ENCODE measurements around the gene SLC66A3. TPM values are rescaled to one million over a fixed set of nuclear protein-coding genes. Genes with fewer than 3 reads are reported as not detected.

The SLC66A3 gene
- total and polyA plus RNA-seq, 2 donors (not counting 3 experiments of a cell fraction or from before 2014, with no cell fraction given): 14.3 to 31.4 TPM

DNA sequence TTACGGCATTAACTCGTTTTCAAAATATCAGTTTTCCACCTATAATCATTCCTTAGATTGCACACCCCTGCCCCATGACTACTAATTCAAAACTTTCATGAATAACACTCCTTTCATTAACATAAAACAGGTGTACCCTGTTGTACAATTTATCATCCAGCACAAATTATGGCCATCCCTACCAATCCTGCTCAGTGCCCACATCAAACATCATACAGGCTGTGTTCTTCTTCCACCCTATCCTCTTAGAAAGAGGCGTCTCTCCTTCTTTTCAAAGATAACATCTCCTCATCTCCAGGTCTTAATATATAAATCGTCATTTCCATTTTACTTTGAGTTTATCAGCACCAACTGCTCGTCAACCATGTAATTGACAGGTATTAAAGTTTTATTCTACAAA lies 67.6 kb downstream of the SLC66A3 start:
- dilution Hi-C loops (cut with MboI; ENCODE audit: extremely low pct_ligation_motif_present, low sequenced_read_pairs): no loop called here
- no peaks in the 10 kb centered on the region for H3K27me3 ChIP-seq (ENCODE audit: control insufficient read depth in 2 of 2, insufficient read depth in 2 of 2, low read length in 2 of 2)
- no peak overlapping the region for H3K27ac ChIP-seq (ENCODE audit: insufficient read depth, low read depth, low read length)
- peaks cover 2 to 3% of the 10 kb centered on the region in 2 experiments for H3K36me3 ChIP-seq (ENCODE audit: control insufficient read depth in 2 of 2, extremely low read depth in 1 of 2, insufficient read depth in 2 of 2, low read length in 2 of 2)
- H2AFZ ChIP-seq (ENCODE audit: low read depth, low read length): no peak overlapping the region
- POLR2A ChIA-PET: no interaction called here
- DNase-seq (ENCODE audit: low read depth, low spot score) (no peak), FAIRE-seq (no peak)
- intact Hi-C loops (cut with micrococcal nuclease): no loop called here
- no peaks in the 10 kb centered on the region for H3K9me3 ChIP-seq (replicated peaks; ENCODE audit: control insufficient read depth, insufficient read depth, low read length)
- CTCF ChIA-PET: interaction anchor here (1.0 to 2.6 kb wide), 4 partner anchors 16 to 189 kb away, joined by 3 to 13 read pairs (median 5); a partner anchor contains a TSS
- H3K79me2 ChIP-seq (ENCODE audit: control insufficient read depth, insufficient read depth, low read length): peaks cover 2% of the 10 kb centered on the region
- no peaks in the 10 kb centered on the region for H4K20me1 ChIP-seq (replicated peaks; ENCODE audit: control insufficient read depth, extremely low read depth, insufficient read depth, low read length)
- peaks cover 4% of the 10 kb centered on the region for H3K4me1 ChIP-seq (ENCODE audit: control insufficient read depth, extremely low read depth, insufficient read depth, low read length)
- H3K4me3 ChIP-seq (replicated peaks in 1 of 3; ENCODE audit: insufficient read depth in 1 of 3, low read depth in 1 of 3, low read length in 3 of 3): no peak overlapping the region
- no TSS peak for BruUV-seq (replicated peaks)
- H3K9ac ChIP-seq (replicated peaks; ENCODE audit: extremely low read depth, insufficient read depth, low read length): no peak overlapping the region
- H3K4me2 ChIP-seq (ENCODE audit: insufficient read depth, low read length): no peak overlapping the region
- no peaks in the 10 kb centered on the region for H3K9me1 ChIP-seq (replicated peaks; ENCODE audit: control insufficient read depth, extremely low read depth, insufficient read depth, low read length)
- TF ChIP-seq JUN (IDR thresholded peaks at IDR 0.05; ENCODE audit: borderline replicate concordance, insufficient read depth, insufficient read length, low read depth) (no peak), FOS (IDR thresholded peaks at IDR 0.05; ENCODE audit: borderline replicate concordance, insufficient read depth, low read length) (no peak), POLR2AphosphoS5 (IDR thresholded peaks at IDR 0.05; ENCODE audit: insufficient read depth, low read depth, low read length) (no peak), EZH2 (IDR thresholded peaks at IDR 0.05; ENCODE audit: borderline replicate concordance, low read depth, low read length, severe bottlenecking) (no peak), MYC (IDR thresholded peaks at IDR 0.05; ENCODE audit: low read depth, low read length) (no peak), GATA2 (IDR thresholded peaks at IDR 0.05; ENCODE audit: insufficient read depth, insufficient read length, low read depth, low read length) (no peak), POLR2A (IDR thresholded peaks at IDR 0.05; ENCODE audit: low read depth, low read length) (no peak)
- TF ChIP-seq, protein P1, sequence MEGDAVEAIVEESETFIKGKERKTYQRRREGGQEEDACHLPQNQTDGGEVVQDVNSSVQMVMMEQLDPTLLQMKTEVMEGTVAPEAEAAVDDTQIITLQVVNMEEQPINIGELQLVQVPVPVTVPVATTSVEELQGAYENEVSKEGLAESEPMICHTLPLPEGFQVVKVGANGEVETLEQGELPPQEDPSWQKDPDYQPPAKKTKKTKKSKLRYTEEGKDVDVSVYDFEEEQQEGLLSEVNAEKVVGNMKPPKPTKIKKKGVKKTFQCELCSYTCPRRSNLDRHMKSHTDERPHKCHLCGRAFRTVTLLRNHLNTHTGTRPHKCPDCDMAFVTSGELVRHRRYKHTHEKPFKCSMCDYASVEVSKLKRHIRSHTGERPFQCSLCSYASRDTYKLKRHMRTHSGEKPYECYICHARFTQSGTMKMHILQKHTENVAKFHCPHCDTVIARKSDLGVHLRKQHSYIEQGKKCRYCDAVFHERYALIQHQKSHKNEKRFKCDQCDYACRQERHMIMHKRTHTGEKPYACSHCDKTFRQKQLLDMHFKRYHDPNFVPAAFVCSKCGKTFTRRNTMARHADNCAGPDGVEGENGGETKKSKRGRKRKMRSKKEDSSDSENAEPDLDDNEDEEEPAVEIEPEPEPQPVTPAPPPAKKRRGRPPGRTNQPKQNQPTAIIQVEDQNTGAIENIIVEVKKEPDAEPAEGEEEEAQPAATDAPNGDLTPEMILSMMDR (IDR thresholded peaks at IDR 0.05; ENCODE audit: extremely low read depth in 1 of 2, insufficient read depth in 1 of 2, low read depth in 1 of 2, low read length in 2 of 2): no peak
- TF ChIP-seq, protein P2, sequence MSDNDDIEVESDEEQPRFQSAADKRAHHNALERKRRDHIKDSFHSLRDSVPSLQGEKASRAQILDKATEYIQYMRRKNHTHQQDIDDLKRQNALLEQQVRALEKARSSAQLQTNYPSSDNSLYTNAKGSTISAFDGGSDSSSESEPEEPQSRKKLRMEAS (IDR thresholded peaks at IDR 0.05; ENCODE audit: insufficient read depth, insufficient read length): no peak
